HCEC 1CT (cell line): ENCODE results near the gene GPR61.

Source experiments
- DNase-seq: peaks from one replicate; pipeline ENCODE4 v3.0.0-alpha.2; 2017

GPR61 gene

DNA sequence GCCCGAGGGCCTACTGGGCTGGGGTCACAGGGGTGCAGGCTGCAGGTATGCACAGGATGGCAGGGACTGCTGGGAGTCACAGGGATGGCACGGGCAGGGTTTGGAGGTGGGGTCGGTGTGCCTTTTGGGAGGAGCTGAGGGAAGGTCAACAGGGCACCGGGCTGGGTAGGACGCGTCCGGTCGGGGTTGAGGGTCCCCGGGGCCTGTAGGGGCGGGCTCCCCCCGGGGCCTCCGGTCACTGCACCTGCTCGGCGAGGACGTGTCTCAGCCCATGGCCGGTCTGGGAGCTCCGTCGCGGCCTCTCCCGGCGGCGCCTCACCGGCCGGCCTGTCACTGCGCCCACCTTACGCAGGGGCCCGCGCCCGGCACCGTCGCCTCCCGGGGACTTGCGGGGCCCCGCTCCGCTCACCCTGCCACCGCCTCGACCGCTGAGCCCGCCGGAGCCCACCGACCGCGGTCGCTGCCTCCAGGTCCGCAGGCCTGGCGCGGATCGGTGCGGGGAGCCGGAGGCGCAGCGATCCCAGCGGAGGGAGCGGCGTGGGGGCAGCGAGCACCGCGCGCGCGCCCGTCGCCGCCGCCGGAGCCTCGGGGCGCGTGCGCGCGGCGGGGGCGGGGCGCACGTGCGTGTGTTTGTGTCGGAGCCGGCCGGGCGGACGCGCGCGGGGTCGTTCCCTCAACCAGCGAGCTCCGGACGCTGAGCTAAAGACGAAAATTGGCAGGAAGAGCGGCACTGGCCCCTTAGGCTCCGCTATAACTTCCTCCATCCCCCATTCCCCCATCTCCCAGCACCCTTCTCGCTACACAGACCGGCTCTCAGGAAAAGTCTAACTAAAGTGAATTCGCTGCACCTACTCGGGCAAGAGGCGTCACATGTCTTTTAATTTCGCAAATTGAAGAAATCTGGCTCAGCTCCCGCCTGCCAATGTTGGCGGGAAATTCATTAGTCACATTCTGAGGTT, 30.2 kb upstream of the GPR61 start, which contains the start of gene AMIGO1:
Gene AMIGO1, minus strand, starts transcription at position 552 of the 959 bp plus-strand sequence. CDS start 815 bp downstream, outside the sequence.
- DNase-seq = peak; percentile 20

DNA sequence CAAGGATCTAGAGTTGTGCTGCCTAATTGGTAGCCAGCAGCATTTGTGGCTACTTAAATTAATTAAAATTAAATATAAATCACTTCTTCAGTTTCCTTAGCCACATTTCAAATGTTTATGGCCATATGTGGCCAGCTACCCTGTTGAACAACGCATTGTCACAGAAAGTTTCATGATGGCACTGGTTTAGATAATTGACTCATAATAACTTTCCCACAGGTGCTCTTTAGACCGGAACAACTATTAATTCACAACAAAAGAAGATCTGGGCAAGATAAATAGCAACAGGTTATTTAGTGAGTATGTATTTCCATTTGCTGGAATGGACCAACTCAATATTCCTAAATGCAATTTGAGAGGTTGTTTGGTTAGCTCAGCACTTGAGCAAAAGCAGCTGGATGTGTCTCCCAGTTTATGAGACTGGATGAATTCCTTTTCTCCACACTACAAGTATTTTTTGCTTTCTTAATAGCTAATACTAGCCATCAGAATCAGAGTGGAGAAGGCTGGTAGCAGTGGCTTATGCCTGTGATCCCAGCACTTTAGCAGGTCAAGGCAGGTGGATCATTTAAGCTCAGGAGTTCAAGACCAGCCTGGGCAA, 26.5 kb upstream of the GPR61 start:
- DNase-seq = no peak

GRCh38 chr1:109514846-109515245, 24.8 kb upstream of the GPR61 start:
- no peak for DNase-seq

DNA sequence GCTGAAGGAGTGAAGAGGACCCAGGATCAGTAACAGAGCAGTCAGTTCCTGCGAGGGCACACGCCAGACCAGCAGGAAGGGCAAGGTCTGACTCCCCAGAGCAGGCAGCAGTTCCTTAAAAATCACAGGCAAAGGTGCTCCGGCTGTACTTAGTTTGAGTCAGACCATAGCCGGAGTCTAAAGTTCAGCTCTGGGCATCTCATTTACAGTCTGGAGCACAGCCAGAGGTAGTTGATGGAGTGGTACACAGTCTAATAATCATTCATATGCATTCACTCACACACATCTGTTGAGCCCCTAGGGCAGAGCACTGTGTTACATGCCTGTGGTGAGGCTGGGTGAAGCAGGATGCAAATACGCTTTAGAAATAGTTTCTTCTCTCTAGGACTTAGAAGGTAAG, 22.8 kb upstream of the GPR61 start:
- no peak for DNase-seq

DNA sequence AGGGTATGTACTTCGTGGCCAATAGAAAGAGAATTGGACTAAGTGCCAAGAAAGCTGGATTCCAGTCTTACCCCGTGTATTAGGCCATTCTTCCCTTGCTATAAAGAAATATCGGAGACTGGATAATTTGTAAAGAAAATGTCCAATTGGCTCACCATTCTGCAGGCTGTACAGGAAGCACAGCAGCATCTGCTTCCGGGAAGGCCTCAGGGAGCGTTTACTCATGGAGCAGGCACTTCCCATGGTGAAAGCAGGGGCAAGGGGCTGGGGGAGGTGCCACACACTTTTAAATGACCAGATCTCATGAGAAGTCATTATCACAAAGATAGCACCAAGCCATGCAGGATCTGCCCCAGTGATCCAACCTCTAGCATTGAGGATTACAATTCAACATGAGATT, 22.3 kb upstream of the GPR61 start:
- DNase-seq = no peak

DNA sequence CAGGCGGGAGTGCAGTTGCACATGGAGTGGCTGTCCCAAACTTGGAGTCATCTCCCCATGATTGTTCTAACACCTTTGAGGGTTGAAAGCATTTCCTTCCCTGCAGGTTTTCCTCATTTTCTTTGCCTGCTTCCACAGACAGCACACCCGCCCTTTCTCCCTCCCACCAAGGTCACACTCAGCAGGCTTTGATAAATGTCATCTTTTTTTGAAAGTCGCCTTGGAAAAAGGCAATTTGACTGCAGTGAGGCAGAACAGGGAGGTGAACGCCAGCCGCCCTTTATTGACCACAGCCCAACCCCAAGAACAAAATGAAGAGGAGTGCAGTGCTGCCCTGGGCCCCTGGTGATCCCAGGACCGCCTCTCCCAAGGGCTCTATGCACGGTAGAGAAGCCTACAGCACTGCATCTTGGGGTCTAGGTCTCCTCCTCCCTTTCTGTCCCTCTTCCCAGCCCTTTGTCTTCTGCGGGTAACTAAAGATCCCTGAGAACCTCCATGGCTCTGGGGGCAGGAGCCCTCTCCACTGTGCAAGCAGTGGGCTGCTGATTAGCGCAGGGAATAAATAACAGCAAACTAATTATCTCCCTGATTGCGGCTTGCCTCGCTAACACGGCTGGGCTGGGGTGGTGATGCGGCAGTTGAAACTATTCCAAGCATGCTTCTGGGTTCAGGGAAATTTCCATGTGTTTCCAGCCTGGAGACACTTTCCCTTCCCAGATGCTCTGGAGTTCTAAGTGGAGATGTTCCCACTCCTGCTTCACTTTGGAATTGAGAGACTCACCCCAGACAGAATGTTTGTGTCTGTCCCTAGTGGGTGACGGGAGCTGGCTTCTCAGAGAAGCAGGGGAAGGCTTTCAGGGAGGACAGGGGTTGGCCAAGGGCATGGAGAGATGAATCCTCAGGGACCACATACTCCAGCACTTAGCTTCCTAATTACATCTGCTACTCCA, 18.4 kb upstream of the GPR61 start:
- no peak for DNase-seq

GRCh38 chr1:109522026-109522425, 17.6 kb upstream of the GPR61 start:
- DNase-seq = no peak

- DNase-seq = no peak
Measured at GRCh38 chr1:109523706-109524105, 16.0 kb upstream of the GPR61 start.

GRCh38 chr1:109527098-109527811, 12.4 kb upstream of the GPR61 start:
- no peak for DNase-seq

DNA sequence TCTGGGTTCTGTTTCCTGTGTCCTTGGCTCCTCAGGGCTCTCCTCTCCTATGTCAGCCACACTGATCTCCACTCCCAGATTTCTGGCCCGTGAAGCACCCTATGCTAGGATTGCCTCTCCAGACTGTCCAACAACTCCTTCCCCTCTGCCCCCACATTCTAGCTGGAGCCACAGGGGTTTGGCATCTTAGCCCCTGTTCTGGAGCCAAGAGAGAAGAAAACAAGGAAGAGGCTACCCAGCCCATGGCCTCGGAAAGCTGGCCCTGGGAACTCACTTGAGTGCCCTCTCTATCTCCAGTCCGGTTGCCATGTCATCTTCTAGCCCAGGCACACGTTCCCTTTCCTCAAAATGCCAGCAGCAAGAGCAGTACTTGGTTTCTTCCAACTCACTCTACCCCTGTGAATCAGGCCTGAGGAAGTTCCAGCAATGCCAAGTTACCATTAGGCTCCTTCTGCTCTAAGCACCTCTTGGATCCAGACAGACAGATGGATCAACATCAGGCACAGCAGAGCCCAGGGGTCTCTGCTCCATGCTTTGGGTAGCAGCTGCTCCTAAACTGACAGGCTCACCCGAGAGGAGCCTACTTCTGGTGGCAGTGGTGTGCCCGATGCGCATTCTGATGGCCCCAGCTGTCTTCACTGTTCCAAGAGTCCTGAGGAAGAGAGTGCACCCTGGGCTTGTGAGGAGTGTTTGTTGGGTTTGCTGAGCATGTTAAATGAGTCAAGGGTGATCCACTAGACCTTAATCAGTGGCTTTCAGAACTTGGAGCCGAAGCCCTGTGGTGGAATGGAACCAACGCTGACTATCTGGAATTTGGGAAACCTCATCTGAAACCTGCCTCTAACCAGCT, 11.6 kb upstream of the GPR61 start:
- DNase-seq = no peak

- no peak for DNase-seq
Measured at GRCh38 chr1:109528712-109529111, 11.0 kb upstream of the GPR61 start.

- no peak for DNase-seq
Measured at GRCh38 chr1:109529881-109530456, 9.7 kb upstream of the GPR61 start.

GRCh38 chr1:109530457-109531087, 9.1 kb upstream of the GPR61 start:
- DNase-seq = no peak

GRCh38 chr1:109531380-109531779, 8.3 kb upstream of the GPR61 start:
- DNase-seq = no peak

GRCh38 chr1:109531826-109532364, 7.8 kb upstream of the GPR61 start:
- no peak for DNase-seq

DNA sequence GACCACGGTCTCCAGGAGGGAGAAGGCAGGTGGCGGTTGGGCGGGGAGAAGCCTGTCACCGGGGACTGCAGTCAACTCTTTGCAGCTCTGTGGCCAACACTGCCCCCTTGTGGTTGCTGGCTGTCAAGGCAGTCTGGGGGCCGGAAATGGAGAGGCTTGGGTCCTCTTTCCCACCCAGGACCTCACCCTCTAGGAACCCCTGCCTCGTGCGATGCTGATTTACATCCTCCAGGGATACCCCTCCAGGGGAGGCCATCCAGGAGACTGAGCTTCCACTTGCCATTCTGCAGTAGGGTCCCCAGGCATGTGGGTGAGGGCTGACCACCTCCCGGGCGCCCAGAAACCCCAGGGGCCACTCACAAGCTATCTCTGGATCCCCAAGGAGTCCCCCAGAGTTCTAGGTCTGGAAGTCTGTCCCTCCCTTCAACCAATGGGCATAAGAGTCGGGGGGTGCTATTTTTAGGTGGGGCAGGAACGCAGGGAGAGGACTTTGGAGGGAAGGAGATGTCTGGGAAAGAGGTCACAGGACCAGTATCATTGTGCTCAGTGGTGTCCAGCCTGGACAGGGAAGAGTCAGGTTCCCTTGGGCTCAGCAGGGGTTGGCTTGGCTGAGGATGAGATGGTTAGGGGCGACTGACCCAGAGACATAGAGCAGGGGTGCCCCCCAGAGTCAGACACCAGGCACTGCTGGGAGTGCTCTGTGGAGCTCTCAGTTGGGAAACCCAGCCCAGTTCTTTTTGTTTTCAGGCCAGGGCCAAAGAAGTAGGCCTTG, 7.1 kb upstream of the GPR61 start:
- DNase-seq = peak; percentile 79

GRCh38 chr1:109534307-109534858, 5.3 kb upstream of the GPR61 start:
- no peak for DNase-seq

DNA sequence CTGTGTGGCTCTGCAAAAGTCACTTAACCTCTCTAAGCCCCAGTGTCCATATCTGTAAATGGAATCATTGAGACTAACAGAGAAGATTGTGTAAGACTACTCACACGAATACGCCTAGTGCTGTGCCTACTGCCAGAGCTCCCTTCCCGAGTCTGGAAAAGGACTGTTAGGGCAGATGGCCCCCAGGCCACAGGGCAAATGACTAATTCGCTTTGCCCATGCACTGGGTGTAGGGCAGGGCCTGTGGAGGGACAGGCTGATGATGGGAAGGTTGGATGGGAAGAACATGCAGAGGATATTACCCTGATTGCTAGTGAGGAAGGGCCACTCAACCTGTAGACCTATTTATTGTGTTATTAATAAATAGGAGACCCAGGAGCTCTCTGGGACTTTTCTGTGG, 4.2 kb upstream of the GPR61 start:
- DNase-seq = no peak

DNA sequence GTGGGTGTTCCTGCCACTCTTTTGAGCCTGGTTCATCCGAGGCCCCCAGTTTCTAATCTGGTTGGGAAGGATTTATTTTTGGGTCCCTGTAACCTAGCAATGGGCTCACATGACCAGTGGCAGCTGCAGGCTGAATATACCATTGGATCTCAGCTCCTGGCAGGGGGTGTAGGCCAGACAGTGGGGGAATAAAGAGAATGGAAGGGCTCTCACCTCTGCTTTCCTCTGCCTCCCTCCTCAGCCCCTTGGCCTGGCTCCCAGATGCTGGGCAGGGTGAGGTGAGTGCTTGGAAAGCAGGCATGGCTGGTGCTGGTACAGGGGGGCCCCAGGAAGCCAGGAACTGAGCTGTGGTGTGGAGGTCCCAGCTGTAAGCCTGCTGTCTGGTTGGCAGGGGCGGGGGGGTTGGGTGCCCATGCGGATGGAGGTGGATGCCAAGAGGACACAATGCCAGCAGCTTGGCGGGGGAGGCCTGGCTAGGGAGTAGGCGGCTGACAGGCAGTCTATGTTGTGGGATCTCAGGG, 3.6 kb upstream of the GPR61 start:
- no peak for DNase-seq
